ENCODE results near the gene TRIM66. TPM values are rescaled to one million over a fixed set of nuclear protein-coding genes. Genes with fewer than 3 reads are reported as not detected.

TRIM66 gene
- total and polyA plus RNA-seq, 2 of the 8 experiments (the other 6 are each of a cell fraction or from before 2014, with no cell fraction given), result 3.1 to 3.5 TPM

GRCh38 chr11:8564526-8564925, 117.9 kb downstream of the TRIM66 start (continued):
- TF ChIP-seq ATF2 (IDR thresholded peaks at IDR 0.05; ENCODE audit: low read length), result no peak

Small RNAs within 50 kb of the gene (small RNA-seq; reads per million reads assigned to genes)
- gene SNORA3A (ENCODE audit: insufficient read depth) (not detected), gene SNORA3B (ENCODE audit: insufficient read depth) (5.3 reads per million, percentile 64 among the genes with 10 or more reads in this experiment)

Other genes starting within 250 kb of the TRIM66 start
- gene STK33, start 88.4 kb downstream of the TRIM66 start, total RNA-seq (2021; fragmentation: NEBNext Ultra II Directional; extraction: Animal tissue kit (Norgen Biotek cat#: 25700)), result 16.0 and 25.1 TPM in 2 replicates
- gene STK33, start 88.4 kb downstream of the TRIM66 start, polyA plus RNA-seq (2011; rRNA removed), result 7.0 and 8.8 TPM in 2 replicates
- gene RPL27A, start 127 bp upstream of the TRIM66 start, total RNA-seq (2021; fragmentation: NEBNext Ultra II Directional; extraction: Animal tissue kit (Norgen Biotek cat#: 25700)), result 1,756 and 1,761 TPM in 2 replicates
- 1,777 and 1,837 TPM in 2 replicates for gene RPL27A, start 127 bp upstream of the TRIM66 start, polyA plus RNA-seq (2011; rRNA removed)
- gene AKIP1, start 228.5 kb upstream of the TRIM66 start, total RNA-seq (2021; fragmentation: NEBNext Ultra II Directional; extraction: Animal tissue kit (Norgen Biotek cat#: 25700)), result 17.8 and 19.9 TPM in 2 replicates
- gene AKIP1, start 228.5 kb upstream of the TRIM66 start, polyA plus RNA-seq (2011; rRNA removed), result 27.2 and 29.6 TPM in 2 replicates